ENCODE results near the gene ADARB2.

DNA sequence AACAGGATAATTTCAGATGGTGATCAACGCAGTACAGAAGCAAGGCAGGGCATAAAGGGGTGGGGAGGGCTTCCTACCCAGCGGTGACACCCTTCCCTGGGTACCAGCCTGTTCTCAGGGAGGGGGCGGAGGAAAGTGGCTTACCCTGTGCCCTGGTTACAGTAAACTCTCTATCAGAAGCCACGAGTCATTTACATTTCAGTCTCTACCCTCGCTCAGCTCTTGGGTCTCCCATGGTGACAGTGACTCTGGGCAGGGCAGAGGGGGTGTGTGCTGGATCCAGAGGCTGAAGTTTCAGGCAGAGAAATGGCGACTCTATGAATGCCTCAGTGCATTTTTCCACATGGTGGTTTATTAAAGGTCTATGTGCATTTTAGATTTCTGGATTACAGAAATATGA lies 107.0 kb downstream of the ADARB2 start:
- TF ChIP-seq ZNF544 (tag by site-specific recombination; IDR thresholded peaks at IDR 0.05): no peak
- TF ChIP-seq ZNF335 (tag by site-specific recombination; conservative IDR thresholded peaks at IDR 0.05): no peak
- TF ChIP-seq ZNF473 (tag by site-specific recombination; IDR thresholded peaks at IDR 0.05): no peak
